Cardiac fibroblast (primary cell): Measurements from ENCODE around the gene CAMTA1.
A peak's percentile ranks its signal among the peaks of the same experiment; 100 is the strongest.

Experiments
- DNase-seq, 2 donors: peaks; one replicate each; pipeline versions ENCODE4 v3.0.0 to v3.0.0-alpha.2; 2010; ENCODE audit warnings: low read depth in 2 of 2
- H3K4me3 ChIP-seq, 2 donors: replicated peaks in 1 of 2; 1 replicate in 1 of 2; 2 replicates in 1 of 2; pipeline ENCODE4 v1.5.1; 2011; ENCODE audit warnings: low read depth in 2 of 2, low read length in 2 of 2, mild to moderate bottlenecking in 2 of 2, moderate library complexity in 1 of 2
- CTCF ChIP-seq: IDR thresholded peaks from one replicate; pipeline ENCODE4 v1.5.1; 2011; ENCODE audit warnings: low read depth, mild to moderate bottlenecking, low read length, inconsistent platforms

CAMTA1 gene

GRCh38 chr1:7382971-7383370, 597.7 kb downstream of the CAMTA1 start:
- no peak overlapping the region for H3K4me3 ChIP-seq
- no peak for TF ChIP-seq CTCF
- no peak for DNase-seq

GRCh38 chr1:7383671-7384520, 598.6 kb downstream of the CAMTA1 start:
- DNase-seq = no peak
- H3K4me3 ChIP-seq = no peak overlapping the region
- no peak for TF ChIP-seq CTCF

GRCh38 chr1:7384679-7385078, 599.4 kb downstream of the CAMTA1 start:
- TF ChIP-seq CTCF = no peak
- H3K4me3 ChIP-seq = no peak overlapping the region
- no peak for DNase-seq

GRCh38 chr1:7385471-7386225, 600.4 kb downstream of the CAMTA1 start:
- no peak for DNase-seq
- no peak for TF ChIP-seq CTCF
- no peak overlapping the region for H3K4me3 ChIP-seq

GRCh38 chr1:7386226-7387052, 601.2 kb downstream of the CAMTA1 start:
- DNase-seq = peak in 1 of 2 donors; percentile 8

More at GRCh38 chr1:7386226-7387052, 601.2 kb downstream of the CAMTA1 start:
- no peak for TF ChIP-seq CTCF
- H3K4me3 ChIP-seq = no peak overlapping the region
